ENCODE results near the gene SLC7A10. TPM values are rescaled to one million over a fixed set of nuclear protein-coding genes. Genes with fewer than 3 reads are reported as not detected.
"Not testable (repeated sequence)": the region's sequence is repeated elsewhere in the genome, so short reads cannot be mapped to it uniquely, and the experiment has no call there.

Gene SLC7A10
- total and polyA plus RNA-seq, 3 experiments from 2014 or later = not detected

DNA sequence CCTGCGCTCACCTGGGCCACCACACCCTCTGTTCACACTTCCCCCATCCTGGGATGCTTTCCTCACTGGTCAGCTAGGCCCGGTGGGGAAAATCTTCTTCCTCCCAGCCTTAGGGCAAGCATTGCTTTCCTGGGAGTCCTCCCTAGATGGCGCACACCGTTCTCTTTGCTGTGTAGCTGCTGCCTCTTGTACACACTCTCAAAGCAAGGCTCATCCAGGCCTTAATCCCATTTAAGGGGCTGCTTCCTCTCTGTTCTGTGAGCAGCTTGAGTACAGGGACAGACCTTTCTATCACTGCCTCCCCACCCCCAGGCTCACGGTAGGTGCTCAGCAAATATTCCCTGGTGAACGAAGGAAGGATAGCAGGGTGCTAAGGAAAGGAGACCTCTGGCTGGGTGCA lies 11.1 kb downstream of the SLC7A10 start:
- POLR2A ChIA-PET = no interaction called here
- H3K4me1 ChIP-seq (ENCODE audit: insufficient read depth, low read length) = no peaks in the 10 kb centered on the region
- no peak for DNase-seq
- H3K36me3 Mint-ChIP-seq = no peaks in the 10 kb centered on the region
- no peak overlapping the region for H3K27ac ChIP-seq (ENCODE audit: low read depth, low read length)
- H3K9me3 ChIP-seq (ENCODE audit: low read length) = no peaks in the 10 kb centered on the region
- H3K27me3 ChIP-seq (ENCODE audit: insufficient read depth, low read length, poor library complexity, severe bottlenecking) = no peaks in the 10 kb centered on the region
- H3K4me3 ChIP-seq (ENCODE audit: low read length) = no peak overlapping the region
- no peak overlapping the region for H3K4me3 Mint-ChIP-seq
- H3K4me1 Mint-ChIP-seq = no peaks in the 10 kb centered on the region
- no peaks in the 10 kb centered on the region for H3K9me3 Mint-ChIP-seq
- H3K36me3 ChIP-seq (ENCODE audit: insufficient read depth, low read length) = no peaks in the 10 kb centered on the region
- H3K27ac Mint-ChIP-seq = peak overlapping the region in 1 of 8 donors; percentile 42
- peaks cover 0 to 1% of the 10 kb centered on the region in 2 donors for H3K27me3 Mint-ChIP-seq
- CTCF ChIA-PET = no interaction called here

DNA sequence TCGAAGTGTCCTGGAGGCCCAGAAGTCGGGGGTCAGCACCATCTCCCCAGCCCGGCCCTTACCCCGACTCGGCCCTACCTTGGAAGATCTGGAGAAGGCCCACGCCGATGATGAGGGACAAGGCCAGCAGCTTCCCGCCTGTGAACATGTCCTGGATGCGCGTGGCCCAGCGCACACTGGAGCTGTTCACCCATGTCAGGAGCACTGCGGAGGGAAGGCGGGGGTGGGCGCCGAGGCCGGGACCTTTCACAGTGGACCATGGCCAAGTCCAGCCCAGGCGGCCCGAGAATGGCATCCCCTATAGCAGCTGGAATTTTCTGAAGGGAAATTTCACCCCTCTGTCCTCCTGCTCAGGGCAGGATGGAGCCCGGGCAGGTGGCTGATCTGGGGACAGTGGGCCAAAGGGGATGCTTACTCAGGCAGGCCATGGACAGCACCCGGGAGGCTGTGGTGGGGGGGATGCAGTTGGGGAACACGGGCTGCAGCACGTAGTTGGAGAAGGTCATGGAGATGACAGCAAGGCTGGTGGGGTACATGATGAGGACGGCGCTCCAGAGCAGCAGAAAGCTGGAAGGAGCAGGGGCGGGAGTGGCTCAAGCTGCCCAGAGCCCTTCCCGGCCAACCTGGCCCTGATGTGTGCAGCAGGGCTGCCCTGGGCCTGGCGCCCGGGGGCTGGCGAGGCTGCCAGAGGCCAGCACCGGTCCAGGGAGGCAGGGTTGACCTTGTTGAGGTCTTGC lies 13.0 kb downstream of the SLC7A10 start:
- H3K4me1 ChIP-seq (ENCODE audit: insufficient read depth, low read length) = no peaks in the 10 kb centered on the region
- Mint-ChIP-seq H3K4me3 (no peak overlapping the region), H3K4me1 (no peaks in the 10 kb centered on the region), H3K27ac (no peak overlapping the region), H3K36me3 (no peaks in the 10 kb centered on the region), H3K9me3 (no peaks in the 10 kb centered on the region), H3K27me3 (peaks cover 0 to 1% of the 10 kb centered on the region in 2 donors)
- CTCF ChIA-PET = no interaction called here
- H3K4me3 ChIP-seq (ENCODE audit: low read length) = no peak overlapping the region
- no peaks in the 10 kb centered on the region for H3K9me3 ChIP-seq (ENCODE audit: low read length)
- H3K27me3 ChIP-seq (ENCODE audit: insufficient read depth, low read length, poor library complexity, severe bottlenecking) = no peaks in the 10 kb centered on the region
- POLR2A ChIA-PET = no interaction called here
- no peak overlapping the region for H3K27ac ChIP-seq (ENCODE audit: low read depth, low read length)
- no peak for DNase-seq
- H3K36me3 ChIP-seq (ENCODE audit: insufficient read depth, low read length) = no peaks in the 10 kb centered on the region

DNA sequence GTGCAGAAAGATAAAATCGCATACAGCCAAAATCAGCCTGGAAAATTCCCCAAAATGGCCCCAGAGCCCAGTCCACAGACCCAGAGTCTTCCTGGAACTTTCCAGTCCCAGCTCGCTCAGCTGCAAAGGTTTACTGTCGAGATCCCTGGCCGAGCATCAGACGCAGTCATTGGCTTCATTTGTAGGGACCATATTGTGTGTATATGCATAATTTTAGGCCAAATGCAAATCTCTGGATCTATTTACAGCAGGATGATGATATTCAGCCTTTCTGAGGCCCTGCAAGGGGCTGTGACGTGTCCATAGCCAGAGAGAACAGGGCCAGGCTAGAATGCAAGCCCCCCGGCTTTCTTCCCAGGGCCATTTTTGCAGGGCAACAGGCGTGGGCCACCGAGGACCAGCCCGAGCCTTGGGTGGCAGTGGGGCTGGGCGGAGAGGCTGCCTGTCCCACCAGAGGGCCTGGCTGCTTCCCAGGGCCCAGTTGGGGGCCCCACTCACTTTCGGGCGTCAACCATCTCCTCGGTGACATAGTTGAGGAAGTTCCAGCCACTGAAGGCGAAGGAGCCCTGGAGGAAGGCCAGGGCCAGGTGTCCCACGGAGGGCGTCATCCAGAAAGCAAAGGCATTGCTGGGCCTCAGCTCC lies 13.7 kb downstream of the SLC7A10 start:
- H3K36me3 Mint-ChIP-seq = no peaks in the 10 kb centered on the region
- H3K4me3 ChIP-seq (ENCODE audit: low read length) = no peak overlapping the region
- no peaks in the 10 kb centered on the region for H3K4me1 ChIP-seq (ENCODE audit: insufficient read depth, low read length)
- ChIA-PET POLR2A (no interaction called here), CTCF (no interaction called here)
- H3K9me3 Mint-ChIP-seq = no peaks in the 10 kb centered on the region
- H3K4me3 Mint-ChIP-seq = no peak overlapping the region
- DNase-seq = no peak
- no peaks in the 10 kb centered on the region for H3K4me1 Mint-ChIP-seq
- no peak overlapping the region for H3K27ac Mint-ChIP-seq
- no peaks in the 10 kb centered on the region for H3K27me3 ChIP-seq (ENCODE audit: insufficient read depth, low read length, poor library complexity, severe bottlenecking)
- H3K27me3 Mint-ChIP-seq = peaks cover 0 to 1% of the 10 kb centered on the region in 2 donors
- H3K36me3 ChIP-seq (ENCODE audit: insufficient read depth, low read length) = no peaks in the 10 kb centered on the region
- H3K9me3 ChIP-seq (ENCODE audit: low read length) = no peaks in the 10 kb centered on the region
- no peak overlapping the region for H3K27ac ChIP-seq (ENCODE audit: low read depth, low read length)

DNA sequence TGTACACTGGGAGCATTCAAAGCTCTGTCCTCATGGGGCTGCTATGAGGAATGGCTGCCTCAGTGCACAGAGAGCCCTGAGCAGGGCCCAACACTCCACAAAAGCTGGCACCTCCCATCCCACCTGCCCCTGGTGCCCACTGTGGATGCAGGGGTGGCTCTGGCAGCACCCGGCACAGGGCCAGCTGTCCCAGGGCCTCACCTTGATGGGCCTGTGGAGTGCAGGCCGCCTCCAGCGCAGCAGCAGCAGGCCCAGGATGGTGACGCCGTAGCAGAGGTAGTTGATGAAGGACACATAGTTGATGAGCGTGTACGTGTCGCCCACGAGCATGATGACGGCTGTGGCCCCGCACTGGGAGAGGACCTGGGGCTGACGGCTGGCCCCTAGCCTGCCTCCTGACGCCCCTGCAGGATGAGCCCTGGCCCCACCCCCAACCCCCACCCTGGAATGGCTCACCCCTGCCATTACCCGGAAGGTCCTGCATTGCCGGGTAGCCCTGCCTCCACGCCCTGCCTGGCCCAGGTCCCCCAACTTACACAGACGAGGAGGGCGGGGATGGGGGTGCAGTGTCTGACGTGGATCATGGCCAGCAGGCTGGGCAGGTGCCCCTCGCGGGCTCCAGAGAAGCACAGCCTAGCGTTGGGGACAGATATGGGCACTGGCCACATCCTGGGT lies 15.2 kb downstream of the SLC7A10 start:
- H3K27me3 Mint-ChIP-seq = no peaks in the 10 kb centered on the region
- Histone ChIP-seq H3K27ac (ENCODE audit: low read depth, low read length) (no peak overlapping the region), H3K27me3 (ENCODE audit: insufficient read depth, low read length, poor library complexity, severe bottlenecking) (no peaks in the 10 kb centered on the region), H3K4me3 (ENCODE audit: low read length) (no peak overlapping the region), H3K9me3 (ENCODE audit: low read length) (no peaks in the 10 kb centered on the region), H3K4me1 (ENCODE audit: insufficient read depth, low read length) (no peaks in the 10 kb centered on the region), H3K36me3 (ENCODE audit: insufficient read depth, low read length) (no peaks in the 10 kb centered on the region)
- CTCF ChIA-PET = no interaction called here
- H3K9me3 Mint-ChIP-seq = no peaks in the 10 kb centered on the region
- POLR2A ChIA-PET = interaction anchor here (0.7 kb wide), 1 partner anchor 51 kb away, joined by 4 read pairs; no protein-coding TSS in a partner anchor
- no peak overlapping the region for H3K27ac Mint-ChIP-seq
- H3K4me1 Mint-ChIP-seq = no peaks in the 10 kb centered on the region
- no peak overlapping the region for H3K4me3 Mint-ChIP-seq
- DNase-seq = no peak
- H3K36me3 Mint-ChIP-seq = no peaks in the 10 kb centered on the region

DNA sequence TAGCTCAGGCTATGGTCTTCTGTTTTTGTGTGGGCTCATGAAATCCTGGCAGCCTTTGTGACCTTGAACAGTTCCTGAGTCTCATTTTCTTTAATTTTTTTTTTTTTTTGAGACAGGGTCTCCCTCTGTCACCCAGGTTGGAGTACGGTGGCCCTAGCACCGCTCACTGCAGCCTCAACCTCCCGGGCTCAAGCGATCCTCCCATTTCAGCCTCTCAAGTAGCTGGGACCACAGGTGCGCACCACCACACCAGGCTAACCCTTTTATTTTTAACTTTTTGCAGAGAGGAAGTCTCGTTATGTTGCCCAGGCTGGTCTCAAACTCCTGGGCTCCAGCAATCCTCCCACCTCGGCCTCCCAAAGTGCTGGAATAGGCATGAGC lies 15.8 kb downstream of the SLC7A10 start:
- CTCF ChIA-PET; H3K4me1 Mint-ChIP-seq; H3K4me1 ChIP-seq (ENCODE audit: insufficient read depth, low read length); H3K27ac Mint-ChIP-seq; H3K9me3 ChIP-seq (ENCODE audit: low read length); H3K36me3 Mint-ChIP-seq; H3K9me3 Mint-ChIP-seq; DNase-seq; H3K4me3 Mint-ChIP-seq; H3K27me3 ChIP-seq (ENCODE audit: insufficient read depth, low read length, poor library complexity, severe bottlenecking); H3K27me3 Mint-ChIP-seq; H3K36me3 ChIP-seq (ENCODE audit: insufficient read depth, low read length); H3K4me3 ChIP-seq (ENCODE audit: low read length); H3K27ac ChIP-seq (ENCODE audit: low read depth, low read length): not testable (repeated sequence)
- POLR2A ChIA-PET = interaction anchor here (0.7 kb wide), 1 partner anchor 51 kb away, joined by 4 read pairs; no protein-coding TSS in a partner anchor

DNA sequence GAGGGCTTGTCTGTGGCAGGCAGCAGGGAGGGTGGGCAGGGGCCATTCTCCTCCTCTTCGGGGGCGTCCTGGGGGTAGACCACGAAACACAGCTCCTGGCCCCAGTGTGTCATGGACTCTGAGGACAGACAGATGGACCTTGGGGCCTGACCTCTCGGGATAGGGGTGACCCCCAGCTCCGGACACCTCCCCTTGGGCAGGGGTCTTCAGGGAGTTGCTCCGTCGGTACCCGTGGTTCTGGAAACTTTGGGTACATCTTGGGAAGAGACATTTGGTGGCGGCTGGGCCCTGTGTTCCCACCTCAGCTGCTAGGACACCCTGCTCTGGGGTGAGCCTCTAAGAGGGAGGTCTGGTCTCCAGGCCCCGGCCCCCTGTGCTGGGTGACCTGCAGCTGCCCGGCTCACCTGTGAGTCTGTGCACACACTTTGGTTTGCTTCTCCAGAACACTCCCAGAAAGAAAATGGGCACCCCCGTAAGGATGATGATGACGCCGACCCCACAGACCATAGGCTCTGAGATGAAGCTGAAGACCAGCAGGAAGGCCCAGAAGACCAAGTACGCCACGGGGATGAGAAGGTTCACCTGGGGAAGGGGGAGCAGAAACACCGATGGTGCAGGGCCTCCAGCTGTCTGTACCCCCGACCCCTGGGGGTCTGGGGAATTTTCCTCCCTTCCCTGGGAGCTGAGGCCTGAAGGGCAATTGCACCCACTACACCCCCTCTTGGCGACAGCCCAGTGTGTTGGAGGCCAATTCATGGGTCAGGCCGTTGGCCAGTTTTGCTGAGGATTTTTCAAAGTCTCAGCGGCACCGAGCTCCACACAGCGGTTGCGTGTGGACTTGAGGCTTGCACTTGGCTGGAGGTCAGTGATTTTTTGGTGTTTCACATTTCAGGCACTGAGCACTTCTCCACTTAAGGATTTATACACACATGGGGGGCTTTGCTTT lies 16.5 kb downstream of the SLC7A10 start:
- H3K9me3 Mint-ChIP-seq = no peaks in the 10 kb centered on the region
- CTCF ChIA-PET = no interaction called here
- no peaks in the 10 kb centered on the region for H3K36me3 ChIP-seq (ENCODE audit: insufficient read depth, low read length)

DNA sequence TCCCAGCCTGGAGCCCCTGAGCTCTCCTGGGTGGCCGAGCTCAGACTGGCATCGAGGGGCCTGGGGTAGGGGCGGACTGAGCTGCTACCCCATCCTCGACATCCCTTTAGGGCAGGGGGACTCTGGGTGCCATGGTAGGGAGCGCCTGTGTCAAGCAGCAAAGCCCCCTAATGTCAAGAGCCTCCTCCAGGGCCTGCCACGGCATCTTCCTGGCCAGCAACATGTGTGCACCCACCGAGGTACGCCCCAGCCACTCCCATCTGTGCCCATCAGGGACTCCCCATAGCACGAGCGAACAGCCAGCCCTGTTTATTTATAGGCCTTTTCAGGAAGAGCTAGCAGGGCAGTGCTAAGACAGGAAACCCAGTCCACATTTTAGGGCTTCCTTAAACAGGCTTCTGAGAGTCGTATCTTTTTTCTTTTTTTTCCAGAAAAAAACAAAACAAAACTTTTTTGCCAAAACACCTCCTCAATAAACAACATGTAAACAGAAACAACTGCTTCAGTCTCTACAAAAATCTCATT lies 17.2 kb downstream of the SLC7A10 start:
- no peaks in the 10 kb centered on the region for H3K27me3 ChIP-seq (ENCODE audit: insufficient read depth, low read length, poor library complexity, severe bottlenecking)
- H3K36me3 ChIP-seq (ENCODE audit: insufficient read depth, low read length) = no peaks in the 10 kb centered on the region
- no peak for DNase-seq
- ChIA-PET POLR2A (no interaction called here), CTCF (no interaction called here)
- no peak overlapping the region for H3K4me3 Mint-ChIP-seq
- no peaks in the 10 kb centered on the region for H3K36me3 Mint-ChIP-seq
- no peaks in the 10 kb centered on the region for H3K4me1 ChIP-seq (ENCODE audit: insufficient read depth, low read length)
- no peaks in the 10 kb centered on the region for H3K9me3 Mint-ChIP-seq
- no peak overlapping the region for H3K4me3 ChIP-seq (ENCODE audit: low read length)
- H3K4me1 Mint-ChIP-seq = no peaks in the 10 kb centered on the region
- no peaks in the 10 kb centered on the region for H3K27me3 Mint-ChIP-seq
- H3K27ac ChIP-seq (ENCODE audit: low read depth, low read length) = no peak overlapping the region
- no peaks in the 10 kb centered on the region for H3K9me3 ChIP-seq (ENCODE audit: low read length)
- no peak overlapping the region for H3K27ac Mint-ChIP-seq

More for the DNA sequence above, 16.5 kb downstream of the SLC7A10 start:
- H3K27me3 Mint-ChIP-seq = no peaks in the 10 kb centered on the region
- no peak for DNase-seq
- no peak overlapping the region for H3K27ac Mint-ChIP-seq
- H3K4me1 ChIP-seq (ENCODE audit: insufficient read depth, low read length) = no peaks in the 10 kb centered on the region
- no peak overlapping the region for H3K4me3 Mint-ChIP-seq
- H3K9me3 ChIP-seq (ENCODE audit: low read length) = no peaks in the 10 kb centered on the region
- no peaks in the 10 kb centered on the region for H3K4me1 Mint-ChIP-seq
- H3K27ac ChIP-seq (ENCODE audit: low read depth, low read length) = no peak overlapping the region
- H3K4me3 ChIP-seq (ENCODE audit: low read length) = no peak overlapping the region
- H3K27me3 ChIP-seq (ENCODE audit: insufficient read depth, low read length, poor library complexity, severe bottlenecking) = no peaks in the 10 kb centered on the region
- H3K36me3 Mint-ChIP-seq = no peaks in the 10 kb centered on the region
- POLR2A ChIA-PET = interaction anchor here (0.7 kb wide), 1 partner anchor 52 kb away, joined by 4 read pairs; no protein-coding TSS in a partner anchor

Measured in CD8-positive, alpha-beta memory T cell (primary cell).